Thyroid gland (tissue), 4 donors: ENCODE results near the gene PTH1R.

Experiments used
- CTCF ChIP-seq, 6 experiments: fragments of 200-600 bp in 3 of 6; fragments of 450-650 bp in 3 of 6; sonication (generic) in 3 of 6; IDR thresholded peaks; one replicate each; pipeline ENCODE4 v1.5.1; 2016 to 2019; ENCODE audit warnings: antibody characterized with exemption in 6 of 6, mild to moderate bottlenecking in 2 of 6, inconsistent platforms in 1 of 6, moderate library complexity in 1 of 6
- POLR2A ChIP-seq, 2 donors: fragments of 450-650 bp; IDR thresholded peaks; one replicate each; pipeline ENCODE4 v1.6.1; 2017; ENCODE audit warnings: antibody characterized with exemption in 2 of 2, mild to moderate bottlenecking in 2 of 2, moderate library complexity in 1 of 2

- TF ChIP-seq CTCF (IDR thresholded peaks at IDR 0.05) (no peak), POLR2A (IDR thresholded peaks at IDR 0.05) (no peak)
These were observed 24.2 kb downstream of the PTH1R start for GRCh38 chr3:46901591-46902187.
